HUES48 (cell line): ENCODE data around the gene KIF14.
"Not testable (repeated sequence)": the region's sequence is repeated elsewhere in the genome, so short reads cannot be mapped to it uniquely, and the experiment has no call there.

Experiments
- H3K27ac ChIP-seq: one replicate; pipeline ENCODE4 v1.7.0; 2013; ENCODE audit warnings: low read depth, low read length, inconsistent platforms
- H3K27me3 ChIP-seq: 2 replicates; pipeline ENCODE4 v1.6.1; 2013; ENCODE audit warnings: mild to moderate bottlenecking, low read length; ENCODE audit not compliant: control insufficient read depth, insufficient read depth
- H3K36me3 ChIP-seq: 2 replicates; pipeline ENCODE4 v1.6.1; 2013; ENCODE audit warnings: low read length; ENCODE audit not compliant: control insufficient read depth, insufficient read depth
- H3K4me1 ChIP-seq: 2 replicates; pipeline ENCODE4 v1.6.1; 2013; ENCODE audit warnings: mild to moderate bottlenecking, low read length; ENCODE audit not compliant: control insufficient read depth, insufficient read depth
- H3K4me3 ChIP-seq: 2 replicates; pipeline ENCODE4 v1.5.1; 2013; ENCODE audit warnings: mild to moderate bottlenecking, low read depth, low read length
- H3K9ac ChIP-seq: 2 replicates; pipeline ENCODE4 v1.6.1; 2013; ENCODE audit warnings: mild to moderate bottlenecking, low read depth, low read length, moderate library complexity
- H3K9me3 ChIP-seq: 2 replicates; pipeline ENCODE4 v1.6.1; 2013; ENCODE audit warnings: low read length; ENCODE audit not compliant: control insufficient read depth, insufficient read depth

KIF14 gene

DNA sequence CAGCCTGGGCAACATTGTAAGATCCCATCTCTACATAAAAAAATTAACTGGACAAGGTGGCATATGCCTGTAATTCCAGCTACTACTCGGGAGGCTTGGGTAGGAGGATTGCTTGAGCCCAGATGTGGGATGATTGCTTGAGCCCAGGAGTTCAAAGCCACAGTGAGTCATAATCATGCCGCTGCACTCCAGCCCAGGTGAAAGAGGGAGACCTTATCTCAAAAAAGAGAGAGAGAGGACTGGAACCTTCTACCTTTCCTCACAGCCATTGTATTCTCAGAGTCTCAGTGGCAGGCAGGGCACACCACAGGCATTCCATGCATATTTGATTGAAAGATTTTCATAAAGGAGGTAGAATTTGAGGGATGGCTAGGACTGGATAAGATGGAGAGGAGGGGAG is 78.4 kb downstream of the KIF14 start:
- Histone ChIP-seq H3K27ac (no peak overlapping the region), H3K27me3 (no peaks in the 10 kb centered on the region), H3K4me1 (no peaks in the 10 kb centered on the region), H3K4me3 (no peak overlapping the region), H3K9me3 (no peaks in the 10 kb centered on the region), H3K36me3 (no peaks in the 10 kb centered on the region), H3K9ac (no peak overlapping the region)

GRCh38 chr1:200540281-200540680 is 80.3 kb downstream of the KIF14 start:
- Histone ChIP-seq H3K9me3 (no peaks in the 10 kb centered on the region), H3K27me3 (no peaks in the 10 kb centered on the region), H3K4me3 (no peak overlapping the region), H3K9ac (no peak overlapping the region), H3K4me1 (no peaks in the 10 kb centered on the region), H3K27ac (no peak overlapping the region), H3K36me3 (no peaks in the 10 kb centered on the region)

GRCh38 chr1:200538179-200538578 is 82.4 kb downstream of the KIF14 start:
- Histone ChIP-seq H3K36me3 (no peaks in the 10 kb centered on the region), H3K4me3 (no peak overlapping the region), H3K27me3 (no peaks in the 10 kb centered on the region), H3K9ac (no peak overlapping the region), H3K27ac (no peak overlapping the region), H3K9me3 (no peaks in the 10 kb centered on the region), H3K4me1 (no peaks in the 10 kb centered on the region)

GRCh38 chr1:200535605-200536004 is 84.9 kb downstream of the KIF14 start:
- Histone ChIP-seq H3K4me3 (no peak overlapping the region), H3K27ac (no peak overlapping the region), H3K36me3 (no peaks in the 10 kb centered on the region), H3K9ac (no peak overlapping the region), H3K9me3 (no peaks in the 10 kb centered on the region), H3K4me1 (no peaks in the 10 kb centered on the region), H3K27me3 (no peaks in the 10 kb centered on the region)

- Histone ChIP-seq H3K9me3 (no peaks in the 10 kb centered on the region), H3K4me3 (no peak overlapping the region), H3K4me1 (peaks cover 3% of the 10 kb centered on the region), H3K9ac (no peak overlapping the region), H3K36me3 (no peaks in the 10 kb centered on the region), H3K27me3 (no peaks in the 10 kb centered on the region), H3K27ac (no peak overlapping the region)
These were observed 89.8 kb downstream of the KIF14 start for GRCh38 chr1:200530623-200531261.

GRCh38 chr1:200528858-200529606 is 91.5 kb downstream of the KIF14 start:
- H3K9ac ChIP-seq, result no peak overlapping the region
- peaks cover 3% of the 10 kb centered on the region for H3K4me1 ChIP-seq
- H3K36me3 ChIP-seq, result no peaks in the 10 kb centered on the region
- H3K4me3 ChIP-seq, result no peak overlapping the region
- no peaks in the 10 kb centered on the region for H3K9me3 ChIP-seq
- no peak overlapping the region for H3K27ac ChIP-seq
- H3K27me3 ChIP-seq, result no peaks in the 10 kb centered on the region

DNA sequence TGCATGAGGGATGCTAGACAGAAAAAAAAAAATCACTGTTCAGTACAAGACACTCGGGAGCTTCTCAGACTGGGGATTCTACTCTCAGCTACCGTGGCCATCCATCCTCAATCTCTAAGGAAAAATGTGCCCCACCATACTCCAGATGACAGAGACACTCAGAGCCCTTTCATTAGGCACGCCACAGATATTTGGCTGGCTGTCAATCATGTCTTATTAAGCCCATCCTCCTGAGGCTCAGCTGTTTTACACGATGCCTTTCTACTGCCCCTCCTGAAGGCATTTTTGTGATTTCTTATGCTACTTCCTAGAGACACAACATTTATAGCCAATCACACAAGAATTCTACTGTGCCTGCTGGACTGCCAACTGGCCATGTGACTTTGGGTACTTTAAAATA is 92.9 kb downstream of the KIF14 start:
- no peak overlapping the region for H3K27ac ChIP-seq
- no peaks in the 10 kb centered on the region for H3K36me3 ChIP-seq
- peaks cover 3% of the 10 kb centered on the region for H3K4me1 ChIP-seq
- H3K4me3 ChIP-seq, result no peak overlapping the region
- H3K9me3 ChIP-seq, result no peaks in the 10 kb centered on the region
- H3K27me3 ChIP-seq, result no peaks in the 10 kb centered on the region
- H3K9ac ChIP-seq, result no peak overlapping the region

DNA sequence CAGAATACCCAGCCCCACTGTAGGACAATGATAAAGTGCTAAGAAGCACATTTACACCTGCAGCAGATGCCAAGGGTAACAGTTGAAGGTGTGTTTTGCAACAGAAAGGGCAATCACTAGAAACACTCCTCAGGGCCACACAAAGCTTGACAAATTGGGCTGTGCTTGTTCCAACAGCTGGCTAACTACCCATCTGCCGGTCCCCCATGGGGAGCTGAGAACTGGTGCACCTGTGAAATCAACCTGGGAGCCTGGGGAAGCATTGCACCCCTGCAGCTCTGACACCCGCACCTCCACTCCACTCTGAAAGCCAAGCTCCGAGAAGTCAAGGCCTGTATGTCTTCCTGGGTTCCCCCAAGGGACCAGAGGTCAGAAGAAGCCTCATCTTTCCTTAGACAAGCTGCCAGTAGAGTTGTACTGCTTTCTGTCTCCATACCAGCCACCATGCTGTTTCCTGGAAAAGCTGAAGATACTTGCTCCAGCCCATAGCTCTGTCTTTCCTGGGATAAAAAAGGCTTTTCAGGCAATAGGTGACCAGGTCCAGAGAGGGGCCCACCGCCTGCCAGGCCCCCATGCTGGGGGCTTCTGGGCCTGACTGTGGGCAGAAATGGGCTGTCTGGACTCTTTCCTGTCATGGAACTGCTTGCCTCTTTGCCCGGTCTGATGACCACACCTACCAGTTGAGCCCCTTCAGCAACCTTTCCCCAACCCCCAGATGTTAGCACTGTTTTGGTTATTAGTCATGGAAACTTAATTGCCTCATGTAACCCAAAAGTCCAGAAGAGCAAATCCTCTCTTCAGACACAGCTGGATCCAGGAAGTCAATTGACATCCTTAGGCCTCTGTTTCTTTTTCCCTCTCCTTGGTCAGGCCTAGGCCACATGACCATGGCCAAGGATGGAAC is 93.6 kb downstream of the KIF14 start:
- no peaks in the 10 kb centered on the region for H3K36me3 ChIP-seq
- H3K27ac ChIP-seq, result no peak overlapping the region
- H3K4me3 ChIP-seq, result no peak overlapping the region
- H3K27me3 ChIP-seq, result no peaks in the 10 kb centered on the region
- peaks cover 3% of the 10 kb centered on the region for H3K4me1 ChIP-seq
- H3K9me3 ChIP-seq, result no peaks in the 10 kb centered on the region
- no peak overlapping the region for H3K9ac ChIP-seq

DNA sequence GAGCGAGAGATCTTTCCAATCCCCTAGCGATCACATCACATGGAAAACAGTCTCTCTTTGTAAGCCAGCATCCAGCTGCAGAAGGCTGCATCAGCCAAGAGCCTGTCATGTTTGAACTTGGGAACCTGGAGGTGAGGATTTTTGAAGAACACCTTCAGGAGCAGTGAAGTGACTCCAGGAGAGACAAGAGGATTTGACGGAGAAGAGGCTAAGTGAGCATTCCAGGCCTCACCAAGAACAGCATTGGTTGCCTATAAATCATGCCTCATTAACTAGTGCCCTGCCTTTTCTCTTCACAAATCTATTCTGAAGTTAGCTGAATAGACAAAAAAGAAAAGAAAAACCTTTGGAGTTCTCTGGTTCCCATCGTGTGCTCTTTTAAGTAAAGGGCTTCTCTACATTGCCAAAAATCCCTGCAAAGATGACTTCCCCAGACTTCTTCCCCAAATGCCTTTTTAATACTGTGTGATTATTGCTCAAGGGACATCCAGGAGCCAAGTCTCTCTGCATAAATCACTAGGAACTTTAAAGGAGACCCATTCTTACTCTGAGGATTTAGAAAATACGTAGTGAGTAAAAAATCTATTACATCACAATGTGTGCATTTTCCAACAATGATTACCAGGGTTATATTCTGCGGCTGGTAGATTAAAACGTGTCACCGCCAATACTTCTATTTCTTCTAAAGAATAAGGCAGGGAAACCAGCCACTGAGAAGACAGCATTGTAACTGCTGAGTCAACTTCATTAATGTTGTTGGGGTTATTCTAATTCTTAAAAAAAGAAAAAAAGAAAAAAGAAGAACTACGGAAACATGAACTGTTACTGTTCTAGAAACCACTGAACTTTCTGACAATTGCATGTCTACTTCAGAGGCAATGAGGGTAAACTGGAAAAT is 95.2 kb downstream of the KIF14 start:
- Histone ChIP-seq H3K9me3 (no peaks in the 10 kb centered on the region), H3K4me3 (no peak overlapping the region), H3K27me3 (no peaks in the 10 kb centered on the region), H3K36me3 (no peaks in the 10 kb centered on the region), H3K9ac (no peak overlapping the region), H3K27ac (no peak overlapping the region), H3K4me1 (peaks cover 3% of the 10 kb centered on the region)

DNA sequence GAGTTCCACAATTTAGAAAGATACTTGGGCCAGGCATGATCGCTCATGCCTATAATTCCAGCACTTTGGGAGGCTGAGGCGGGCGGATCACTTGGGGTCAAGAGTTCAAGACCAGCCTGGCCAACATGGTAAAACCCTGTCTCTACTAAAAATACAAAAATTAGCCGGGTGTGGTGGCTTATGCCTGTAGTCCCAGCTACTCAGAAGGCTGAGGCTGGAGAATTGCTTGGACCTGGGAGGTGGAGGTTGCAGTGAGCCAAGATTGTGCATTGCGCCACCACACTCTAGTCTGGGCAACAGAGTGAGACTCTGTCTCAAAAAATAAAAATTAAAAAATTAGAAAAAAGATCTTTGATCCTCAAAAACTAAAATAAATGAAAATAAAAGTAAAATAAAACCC is 96.0 kb downstream of the KIF14 start:
- H3K27ac ChIP-seq, H3K9me3 ChIP-seq, H3K27me3 ChIP-seq: not testable (repeated sequence)

More for the DNA sequence above, 96.0 kb downstream of the KIF14 start:
- H3K36me3 ChIP-seq, H3K4me3 ChIP-seq, H3K4me1 ChIP-seq, H3K9ac ChIP-seq: not testable (repeated sequence)
